HG03139 (cell line): ENCODE data around the gene PKNOX2.

Experiments used
- ATAC-seq: cut with Tn5 transposase; IDR thresholded peaks from one replicate; pipeline ENCODE4 v1.9.1; 2021; ENCODE audit not compliant: unreplicated experiment

The PKNOX2 gene

GRCh38 chr11:125401235-125401634 is 236.7 kb downstream of the PKNOX2 start:
- ATAC-seq: no peak

DNA sequence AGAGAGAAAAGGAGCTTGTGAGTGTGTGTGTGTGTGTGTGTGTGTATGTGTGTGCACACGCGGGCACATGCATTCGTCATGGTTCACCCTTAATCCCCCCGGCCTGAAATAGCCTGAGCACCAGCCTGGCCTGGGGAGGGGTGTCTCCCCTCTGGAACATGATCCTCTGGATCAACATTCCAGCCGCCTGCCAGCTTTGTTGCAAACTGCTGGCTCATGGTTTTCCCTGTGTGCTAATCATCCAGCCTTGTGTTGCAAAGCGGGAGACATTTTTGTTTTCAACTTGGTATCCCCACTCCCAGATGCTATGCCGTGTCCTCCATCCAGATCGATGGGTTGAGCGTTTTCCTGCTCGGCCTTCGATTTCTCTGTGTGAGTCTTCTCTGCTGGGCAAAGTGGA is 237.2 kb downstream of the PKNOX2 start:
- ATAC-seq: no peak

DNA sequence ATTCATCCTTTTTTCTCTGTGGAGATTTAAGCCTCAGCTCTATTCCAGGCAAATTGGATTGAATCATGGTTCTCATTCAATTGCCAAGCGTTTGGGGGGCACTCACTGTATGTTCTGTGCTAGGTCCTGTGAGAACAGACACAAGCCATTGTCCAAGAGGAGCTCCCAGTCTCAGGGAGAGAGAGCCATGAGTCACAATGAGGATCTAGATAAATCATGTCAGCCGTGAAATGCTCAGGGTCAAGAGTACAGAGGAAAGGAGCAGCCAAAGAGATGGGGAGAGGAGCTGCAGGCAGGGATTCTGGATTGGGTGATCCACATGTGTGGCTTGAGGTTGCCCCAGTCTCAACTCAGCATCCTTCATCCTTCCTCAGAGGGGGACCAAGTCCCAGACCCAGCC is 237.9 kb downstream of the PKNOX2 start:
- ATAC-seq: no peak

DNA sequence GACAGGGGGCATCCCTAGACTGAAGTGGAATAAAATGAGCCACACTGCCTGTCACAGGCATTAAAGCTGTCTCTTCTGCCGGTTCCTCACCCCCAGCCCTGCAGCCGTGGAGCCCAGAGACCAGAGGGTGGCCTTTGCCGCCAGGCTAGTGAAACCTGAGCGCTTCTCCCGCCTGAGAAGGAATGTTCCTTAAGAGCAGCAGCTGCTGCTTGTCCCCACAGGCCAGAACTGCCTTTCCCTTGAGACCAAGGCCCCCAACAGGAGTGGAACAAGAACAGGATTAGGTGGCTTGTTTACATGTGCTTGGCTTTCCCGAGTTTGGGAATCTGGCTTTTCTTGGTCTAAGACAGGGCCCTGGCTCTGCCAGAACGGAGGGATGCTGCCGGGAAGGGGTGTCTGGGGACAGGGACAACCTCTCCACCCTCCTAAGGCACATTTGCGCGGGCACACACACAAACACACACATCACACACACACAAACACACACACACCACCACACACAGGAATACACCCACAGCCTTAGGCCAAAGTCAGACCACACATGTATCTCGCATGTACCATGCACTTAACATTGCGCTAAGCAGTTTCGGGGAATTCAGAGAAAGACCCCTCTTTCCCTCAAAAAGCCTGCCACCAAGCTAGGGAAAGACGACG is 239.7 kb downstream of the PKNOX2 start:
- no peak for ATAC-seq

DNA sequence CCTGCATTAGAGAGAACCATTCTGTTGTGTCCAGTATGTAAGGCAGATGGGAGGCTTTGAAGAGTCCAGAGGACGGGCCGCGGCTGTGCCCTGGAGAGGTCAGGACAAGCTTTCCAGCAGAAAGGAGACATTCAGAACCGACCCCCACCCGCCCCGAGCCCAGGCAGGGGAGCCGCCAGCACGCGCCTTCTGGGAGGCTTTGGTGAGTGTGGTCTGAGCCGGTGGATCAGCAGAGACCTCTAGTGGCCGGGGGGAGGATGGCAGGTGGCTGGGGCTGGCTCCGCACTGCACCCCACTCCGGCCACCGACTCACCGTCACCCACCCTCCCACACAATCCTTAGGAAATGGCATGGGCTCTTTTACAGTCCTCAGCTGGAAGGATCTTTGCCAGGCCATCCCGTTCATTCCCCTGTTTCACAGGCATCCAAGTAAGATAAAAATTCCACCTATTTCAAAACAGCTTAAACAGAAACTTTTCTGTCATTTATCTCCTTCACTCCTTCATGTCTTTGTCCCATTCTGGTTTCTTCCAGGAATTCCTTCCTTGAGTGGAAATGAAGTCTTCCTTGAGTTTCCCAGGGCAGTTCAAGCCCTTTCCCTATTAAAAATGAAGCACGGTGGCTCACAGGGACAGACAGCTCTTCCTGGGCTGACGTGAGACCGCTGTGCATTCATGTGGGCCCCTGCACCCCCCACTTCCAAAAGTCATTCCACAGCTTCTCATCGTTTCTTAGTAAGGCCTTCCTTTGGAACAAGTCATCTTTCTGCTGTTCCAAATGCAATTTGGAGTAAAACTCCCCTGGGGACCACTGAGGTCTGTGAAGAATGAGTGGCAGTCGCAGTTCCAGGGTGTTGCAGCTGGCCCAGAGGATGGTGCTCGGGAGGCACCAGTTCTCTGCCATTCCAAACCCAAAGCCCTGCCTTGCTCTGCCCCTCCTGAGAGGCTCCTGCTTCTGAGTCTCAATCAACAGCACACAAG is 240.6 kb downstream of the PKNOX2 start:
- peak; percentile 95 for ATAC-seq

GRCh38 chr11:125407046-125407445 is 242.5 kb downstream of the PKNOX2 start:
- ATAC-seq: no peak

GRCh38 chr11:125408311-125408711 is 243.8 kb downstream of the PKNOX2 start:
- no peak for ATAC-seq

DNA sequence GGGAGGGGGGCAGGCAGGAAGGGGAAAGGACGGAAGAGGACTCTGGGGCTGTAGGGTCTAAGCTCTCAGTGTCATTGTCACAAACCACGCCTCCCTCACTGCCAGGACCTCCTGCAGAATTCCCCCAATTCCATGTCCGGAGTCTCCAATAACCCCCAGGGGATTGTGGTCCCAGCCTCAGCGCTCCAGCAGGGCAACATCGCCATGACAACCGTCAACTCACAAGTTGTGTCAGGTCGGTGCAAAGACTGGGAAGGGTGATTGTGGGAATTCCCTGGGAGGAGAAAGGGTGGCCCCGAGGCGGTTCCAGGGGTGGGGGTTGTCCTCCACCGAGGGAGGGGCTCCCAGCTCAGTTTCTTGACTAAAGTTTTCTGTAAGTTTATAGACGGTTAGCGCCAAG is 245.5 kb downstream of the PKNOX2 start:
- no peak for ATAC-seq

GRCh38 chr11:125412177-125412496 is 247.6 kb downstream of the PKNOX2 start:
- no peak for ATAC-seq

GRCh38 chr11:125412509-125412908 is 248.0 kb downstream of the PKNOX2 start:
- ATAC-seq: no peak

DNA sequence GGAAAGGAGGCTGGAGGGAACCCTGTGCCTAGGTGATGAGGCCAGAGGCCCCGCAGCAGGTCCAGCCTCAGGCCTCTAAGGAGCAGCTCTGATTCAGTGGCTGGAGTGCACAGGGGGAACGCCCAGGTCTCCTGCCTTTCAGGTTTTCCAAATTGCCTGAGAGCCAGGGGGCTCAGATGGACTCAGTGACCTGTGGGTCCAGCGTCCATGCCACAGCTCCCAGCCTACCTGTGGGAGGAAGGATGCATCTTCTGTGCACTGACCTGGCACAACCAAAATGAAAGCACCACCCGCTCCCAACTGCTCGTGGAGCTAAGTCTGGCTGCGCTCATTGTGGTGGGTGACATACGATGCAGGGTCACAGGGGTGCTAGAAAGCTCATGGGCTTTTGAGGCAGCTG is 248.7 kb downstream of the PKNOX2 start:
- no peak for ATAC-seq

DNA sequence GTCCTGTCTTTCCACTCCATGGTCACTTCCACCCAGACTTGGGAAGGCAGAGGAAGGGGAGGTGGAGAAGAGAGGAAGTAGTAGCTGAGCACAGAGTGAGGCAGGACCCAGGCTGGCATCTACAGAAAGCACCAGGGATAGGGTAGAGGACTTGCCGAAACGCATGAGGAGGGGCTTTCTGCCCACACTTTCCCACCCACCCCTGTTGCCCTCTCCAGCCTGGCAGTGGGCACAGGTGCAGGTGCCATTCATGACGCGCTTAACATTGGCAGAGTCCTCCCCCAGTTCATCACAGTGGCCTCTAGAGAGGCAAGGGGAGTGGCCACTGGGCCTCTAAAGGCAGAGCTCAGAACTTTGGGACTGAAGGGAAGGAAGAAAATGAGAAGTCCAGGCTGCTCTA is 249.6 kb downstream of the PKNOX2 start:
- no peak for ATAC-seq

- no peak for ATAC-seq
These were observed 252.7 kb downstream of the PKNOX2 start for GRCh38 chr11:125416981-125417935.

DNA sequence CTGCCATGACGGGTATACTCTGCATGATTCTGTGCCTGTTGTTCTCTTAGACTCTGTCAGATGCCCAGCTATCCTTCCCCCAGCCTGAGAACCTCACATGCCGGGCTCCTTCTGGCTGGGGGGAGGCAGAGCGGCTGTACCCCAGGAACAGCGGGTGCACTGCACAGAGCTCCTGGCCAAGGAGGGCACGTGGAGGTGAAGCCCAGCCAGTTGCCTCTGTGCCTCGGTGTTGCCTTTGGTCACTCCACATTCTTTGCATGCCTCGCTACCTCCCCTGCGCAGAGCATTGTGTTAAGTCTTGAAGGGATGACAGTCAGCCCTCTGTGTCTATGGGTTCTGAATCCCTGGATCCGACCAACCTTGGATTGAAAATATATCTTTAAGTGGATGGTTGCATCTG is 253.8 kb downstream of the PKNOX2 start:
- no peak for ATAC-seq

DNA sequence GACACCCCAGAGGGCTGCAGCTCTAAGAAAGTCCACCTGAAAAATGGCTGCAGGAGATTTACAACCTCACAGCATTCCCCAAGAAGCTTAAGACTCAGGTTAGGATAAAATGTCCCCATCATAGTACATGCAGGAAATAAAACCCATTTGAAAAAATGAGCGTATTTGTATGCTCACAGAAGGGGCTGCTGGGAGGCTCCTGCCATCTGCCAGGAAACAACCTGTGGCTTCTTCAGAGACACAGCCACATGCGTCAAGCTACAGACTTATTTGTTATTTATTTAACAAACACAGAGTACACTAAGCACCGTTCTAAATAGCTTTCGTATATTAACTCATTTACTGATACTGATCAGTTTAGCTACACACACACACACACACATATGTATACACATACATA is 258.1 kb downstream of the PKNOX2 start:
- no peak for ATAC-seq

DNA sequence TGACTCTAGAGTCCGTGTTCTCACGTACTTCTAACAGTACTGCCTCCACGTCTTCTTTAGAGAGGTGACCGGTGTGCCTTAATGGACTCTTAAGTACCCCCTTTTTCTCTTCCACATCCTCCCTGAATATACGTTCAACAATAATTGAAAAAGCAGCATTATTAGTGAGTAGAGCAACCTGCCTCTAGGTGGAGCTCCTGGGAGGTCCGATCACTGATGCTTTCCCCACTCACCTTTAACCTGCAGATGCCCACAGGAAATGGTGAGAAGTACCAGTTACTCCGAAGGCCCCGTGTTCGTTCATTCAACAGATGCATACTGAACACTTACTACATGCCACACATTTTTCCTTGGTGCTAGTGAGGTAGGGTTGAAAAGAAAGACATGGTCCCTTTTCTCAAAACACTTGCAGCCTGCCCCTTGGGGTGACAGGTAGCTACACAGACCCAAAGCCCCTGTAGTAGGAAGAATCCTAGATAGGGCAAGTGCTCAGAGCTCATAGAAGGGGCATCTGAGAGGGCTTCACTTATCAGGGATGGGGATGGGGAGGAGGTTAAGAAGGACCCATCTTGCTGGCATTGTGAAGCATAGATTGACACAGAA is 258.8 kb downstream of the PKNOX2 start:
- ATAC-seq: no peak

DNA sequence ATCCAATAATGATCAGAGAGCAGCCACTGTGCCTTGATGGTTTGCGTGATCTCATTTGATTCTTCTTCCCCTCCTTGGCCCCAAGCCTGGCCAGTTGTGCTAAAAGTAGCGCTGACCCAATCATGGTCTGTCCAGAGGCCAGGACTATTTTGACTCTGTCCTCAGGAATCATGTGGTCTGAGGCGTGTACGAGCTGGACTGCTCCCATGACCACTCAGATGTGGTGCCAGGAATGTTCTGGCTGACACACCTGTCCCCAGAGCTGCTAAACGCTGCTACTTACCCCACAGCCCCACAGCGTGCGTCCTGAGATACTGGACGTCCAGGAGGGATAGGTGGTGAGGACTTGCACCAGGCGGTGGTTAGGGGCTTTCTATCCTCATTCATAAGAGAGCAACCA is 261.1 kb downstream of the PKNOX2 start:
- no peak for ATAC-seq

DNA sequence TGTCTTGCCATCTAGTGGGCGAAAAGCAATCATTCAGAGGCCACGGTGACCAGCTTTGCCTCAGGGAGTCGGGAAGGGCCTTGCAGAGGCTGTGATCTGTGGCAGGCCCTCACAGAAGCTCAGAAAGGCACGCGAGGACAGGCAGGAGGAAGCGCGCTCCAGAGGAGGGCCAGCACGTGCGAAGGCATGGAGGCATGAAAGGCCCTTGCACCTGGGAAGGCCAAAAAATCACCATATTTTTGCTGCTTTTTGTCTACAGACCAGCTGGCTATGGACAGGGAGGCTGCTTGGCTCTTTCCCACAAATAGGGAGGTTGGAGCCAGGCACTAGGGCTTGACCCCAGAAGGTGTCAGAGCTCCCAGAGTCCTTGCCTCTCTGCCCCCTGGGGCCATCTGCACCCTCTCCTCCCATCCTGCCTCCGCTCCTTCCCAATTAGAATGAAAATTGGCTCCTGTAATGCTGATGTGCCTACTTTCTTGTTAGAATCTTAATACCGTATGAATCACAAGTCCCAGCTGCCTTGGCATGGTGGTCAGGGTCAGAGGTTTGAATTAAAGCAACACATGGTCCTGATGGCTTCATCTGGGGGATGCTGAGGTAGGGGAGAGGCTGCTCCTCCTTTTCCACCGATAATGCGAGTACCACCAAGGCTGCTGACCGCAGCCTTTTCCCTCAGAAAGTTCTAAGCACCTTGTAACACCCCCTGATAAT is 262.4 kb downstream of the PKNOX2 start:
- no peak for ATAC-seq

DNA sequence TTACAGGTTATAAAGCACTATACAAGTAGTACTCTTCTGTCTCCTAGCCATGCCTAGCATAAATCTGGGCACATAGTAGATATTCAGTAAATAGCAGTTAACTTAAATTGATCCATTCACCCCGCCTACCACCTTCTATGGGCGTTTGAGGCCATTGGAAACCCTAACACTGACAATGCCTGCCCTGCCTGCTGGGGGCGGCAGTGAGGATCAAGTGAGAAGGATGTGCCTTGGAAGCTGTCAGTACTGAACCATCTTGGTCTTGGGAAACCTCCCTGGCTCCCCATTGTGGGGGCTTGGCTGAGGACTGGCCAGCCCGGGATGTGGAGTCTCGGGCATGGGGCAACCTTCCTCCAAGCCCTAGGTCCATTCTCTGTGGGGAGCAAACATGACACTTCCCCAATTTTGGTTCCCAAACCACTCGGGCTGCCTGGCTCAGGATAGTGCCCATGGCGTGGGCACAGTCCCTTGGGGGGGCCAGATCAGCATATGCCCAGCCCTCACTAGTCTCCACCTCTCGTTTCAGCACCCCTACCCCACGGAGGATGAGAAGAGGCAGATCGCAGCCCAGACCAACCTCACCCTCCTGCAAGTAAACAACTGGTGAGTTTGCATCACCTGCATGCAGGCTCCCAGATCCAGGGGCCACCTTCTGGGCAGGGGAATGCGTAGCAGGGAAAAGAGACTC is 264.1 kb downstream of the PKNOX2 start:
- no peak for ATAC-seq
